ENCODE results near the gene HDAC4.

HDAC4 gene

DNA sequence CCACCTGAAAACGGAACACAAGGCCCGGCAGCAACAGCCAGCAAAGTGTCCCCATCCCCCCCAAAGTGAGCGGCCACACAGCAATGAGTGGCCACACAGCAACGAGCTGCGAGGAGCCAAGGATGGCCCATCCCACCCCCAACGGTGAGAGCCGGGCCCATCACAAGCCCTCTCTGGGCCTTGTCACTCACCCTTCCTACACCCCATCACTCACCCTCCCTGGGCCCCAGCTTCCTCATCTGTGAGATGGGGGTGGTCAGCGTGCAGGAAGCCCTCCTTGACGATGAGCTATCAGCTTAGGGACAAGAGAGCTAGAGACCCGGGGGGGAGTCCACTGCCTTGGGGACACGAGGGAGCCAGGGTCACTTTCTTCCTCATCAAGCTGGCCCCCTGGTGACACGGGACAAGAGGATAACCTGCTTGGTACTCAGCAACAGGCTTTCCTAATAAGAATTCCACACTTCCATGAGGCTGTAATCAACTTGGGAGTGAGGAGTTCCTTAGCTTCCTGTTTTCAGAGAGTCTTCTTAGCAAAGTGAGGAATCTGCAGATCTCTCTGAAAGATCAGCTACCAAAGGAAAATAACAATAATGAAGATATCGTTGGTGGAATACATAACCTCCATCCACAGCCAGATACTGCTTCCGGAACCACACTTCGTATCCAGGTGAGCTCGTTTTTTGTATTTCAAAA lies 92.8 kb downstream of the HDAC4 start:
- Histone ChIP-seq H3K4me3 (replicated peaks; ENCODE audit: insufficient read depth, low read length) (no peak overlapping the region), H3K27me3 (ENCODE audit: insufficient read depth, poor library complexity, severe bottlenecking) (no peaks in the 10 kb centered on the region), H3K27ac (replicated peaks) (no peak overlapping the region)
- no peak for DNase-seq (ENCODE audit: low read depth in 1 of 2, low spot score in 1 of 2)
- TF ChIP-seq GABPA (IDR thresholded peaks at IDR 0.05; ENCODE audit: low read depth) (no peak), SPI1 (IDR thresholded peaks at IDR 0.05; ENCODE audit: borderline replicate concordance, low read depth) (no peak), POLR2AphosphoS5 (IDR thresholded peaks at IDR 0.05; ENCODE audit: low read depth) (no peak)
- TF ChIP-seq, protein P1, sequence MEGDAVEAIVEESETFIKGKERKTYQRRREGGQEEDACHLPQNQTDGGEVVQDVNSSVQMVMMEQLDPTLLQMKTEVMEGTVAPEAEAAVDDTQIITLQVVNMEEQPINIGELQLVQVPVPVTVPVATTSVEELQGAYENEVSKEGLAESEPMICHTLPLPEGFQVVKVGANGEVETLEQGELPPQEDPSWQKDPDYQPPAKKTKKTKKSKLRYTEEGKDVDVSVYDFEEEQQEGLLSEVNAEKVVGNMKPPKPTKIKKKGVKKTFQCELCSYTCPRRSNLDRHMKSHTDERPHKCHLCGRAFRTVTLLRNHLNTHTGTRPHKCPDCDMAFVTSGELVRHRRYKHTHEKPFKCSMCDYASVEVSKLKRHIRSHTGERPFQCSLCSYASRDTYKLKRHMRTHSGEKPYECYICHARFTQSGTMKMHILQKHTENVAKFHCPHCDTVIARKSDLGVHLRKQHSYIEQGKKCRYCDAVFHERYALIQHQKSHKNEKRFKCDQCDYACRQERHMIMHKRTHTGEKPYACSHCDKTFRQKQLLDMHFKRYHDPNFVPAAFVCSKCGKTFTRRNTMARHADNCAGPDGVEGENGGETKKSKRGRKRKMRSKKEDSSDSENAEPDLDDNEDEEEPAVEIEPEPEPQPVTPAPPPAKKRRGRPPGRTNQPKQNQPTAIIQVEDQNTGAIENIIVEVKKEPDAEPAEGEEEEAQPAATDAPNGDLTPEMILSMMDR (IDR thresholded peaks at IDR 0.05; ENCODE audit: insufficient read depth, low read length): no peak
- TF ChIP-seq, protein P2, sequence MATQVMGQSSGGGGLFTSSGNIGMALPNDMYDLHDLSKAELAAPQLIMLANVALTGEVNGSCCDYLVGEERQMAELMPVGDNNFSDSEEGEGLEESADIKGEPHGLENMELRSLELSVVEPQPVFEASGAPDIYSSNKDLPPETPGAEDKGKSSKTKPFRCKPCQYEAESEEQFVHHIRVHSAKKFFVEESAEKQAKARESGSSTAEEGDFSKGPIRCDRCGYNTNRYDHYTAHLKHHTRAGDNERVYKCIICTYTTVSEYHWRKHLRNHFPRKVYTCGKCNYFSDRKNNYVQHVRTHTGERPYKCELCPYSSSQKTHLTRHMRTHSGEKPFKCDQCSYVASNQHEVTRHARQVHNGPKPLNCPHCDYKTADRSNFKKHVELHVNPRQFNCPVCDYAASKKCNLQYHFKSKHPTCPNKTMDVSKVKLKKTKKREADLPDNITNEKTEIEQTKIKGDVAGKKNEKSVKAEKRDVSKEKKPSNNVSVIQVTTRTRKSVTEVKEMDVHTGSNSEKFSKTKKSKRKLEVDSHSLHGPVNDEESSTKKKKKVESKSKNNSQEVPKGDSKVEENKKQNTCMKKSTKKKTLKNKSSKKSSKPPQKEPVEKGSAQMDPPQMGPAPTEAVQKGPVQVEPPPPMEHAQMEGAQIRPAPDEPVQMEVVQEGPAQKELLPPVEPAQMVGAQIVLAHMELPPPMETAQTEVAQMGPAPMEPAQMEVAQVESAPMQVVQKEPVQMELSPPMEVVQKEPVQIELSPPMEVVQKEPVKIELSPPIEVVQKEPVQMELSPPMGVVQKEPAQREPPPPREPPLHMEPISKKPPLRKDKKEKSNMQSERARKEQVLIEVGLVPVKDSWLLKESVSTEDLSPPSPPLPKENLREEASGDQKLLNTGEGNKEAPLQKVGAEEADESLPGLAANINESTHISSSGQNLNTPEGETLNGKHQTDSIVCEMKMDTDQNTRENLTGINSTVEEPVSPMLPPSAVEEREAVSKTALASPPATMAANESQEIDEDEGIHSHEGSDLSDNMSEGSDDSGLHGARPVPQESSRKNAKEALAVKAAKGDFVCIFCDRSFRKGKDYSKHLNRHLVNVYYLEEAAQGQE (IDR thresholded peaks at IDR 0.05; ENCODE audit: insufficient replicate concordance, low read depth): no peak

DNA sequence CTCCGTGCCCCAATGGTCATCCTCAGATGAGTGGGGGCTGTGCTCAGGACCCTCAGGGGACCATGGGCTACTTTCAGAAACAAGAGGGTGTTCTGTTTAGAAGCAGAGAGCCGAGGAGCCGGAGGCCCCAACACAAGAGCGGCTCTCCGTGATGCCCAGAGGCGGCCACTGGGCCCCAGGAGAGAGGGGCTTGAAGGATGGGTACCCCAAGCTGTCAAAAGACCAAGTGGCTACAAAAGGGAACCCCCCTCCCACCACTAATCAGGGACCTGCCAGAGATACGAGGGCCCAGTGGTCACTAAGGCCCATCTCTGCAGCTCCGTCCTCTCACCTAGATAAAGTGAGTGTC lies 93.6 kb downstream of the HDAC4 start:
- no peak for DNase-seq (ENCODE audit: low read depth in 1 of 2, low spot score in 1 of 2)
- TF ChIP-seq, protein P2 (IDR thresholded peaks at IDR 0.05; ENCODE audit: insufficient replicate concordance, low read depth): no peak
- no peak for TF ChIP-seq GABPA (IDR thresholded peaks at IDR 0.05; ENCODE audit: low read depth)
- no peaks in the 10 kb centered on the region for H3K27me3 ChIP-seq (ENCODE audit: insufficient read depth, poor library complexity, severe bottlenecking)
- no peak overlapping the region for H3K4me3 ChIP-seq (replicated peaks; ENCODE audit: insufficient read depth, low read length)
- H3K27ac ChIP-seq (replicated peaks): no peak overlapping the region

DNA sequence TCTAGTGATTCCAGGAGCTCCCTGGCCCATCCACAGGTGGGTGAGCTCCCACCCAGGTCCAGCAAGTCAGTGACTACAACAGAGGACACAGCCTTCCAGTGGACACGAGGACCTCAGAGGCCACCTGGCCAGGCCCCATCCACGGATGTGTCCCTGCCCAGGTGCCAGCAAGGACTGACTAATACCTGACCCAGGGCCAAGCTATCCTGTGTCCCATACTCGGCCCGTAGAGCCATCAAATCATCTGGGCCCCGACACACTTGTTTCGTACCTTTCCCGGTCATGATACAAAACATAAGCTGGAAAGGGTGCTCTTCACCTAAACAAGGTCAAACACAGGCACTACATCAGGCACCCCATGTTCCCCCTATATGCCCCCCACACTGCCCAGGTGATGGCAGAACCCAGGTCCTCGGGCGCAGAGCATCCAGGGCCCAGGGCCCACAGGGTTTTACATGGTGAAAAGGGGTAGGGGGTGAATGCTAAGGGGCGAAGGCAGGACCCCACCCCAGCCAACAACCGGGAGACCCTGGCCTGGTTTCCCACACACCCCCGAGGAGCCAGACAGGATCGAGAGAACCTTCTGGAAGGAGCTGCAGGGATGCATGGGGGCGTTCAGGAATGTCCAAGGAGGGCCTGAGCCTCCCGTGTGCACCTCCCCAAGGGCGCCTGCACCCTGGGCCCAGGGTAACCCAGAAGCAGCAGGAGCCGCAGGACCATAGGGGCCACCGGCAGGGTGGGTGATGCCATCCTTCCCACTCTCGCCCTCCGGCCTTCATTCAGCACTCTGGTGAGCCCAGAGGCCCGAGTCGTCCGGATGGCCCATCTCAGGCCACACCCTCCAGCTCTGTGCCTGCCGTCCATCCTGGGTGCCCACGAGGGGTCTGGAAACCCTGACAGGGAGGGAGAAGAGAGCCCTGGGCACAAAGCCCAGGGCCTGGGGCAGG lies 94.3 kb downstream of the HDAC4 start:
- DNase-seq (ENCODE audit: low read depth in 1 of 2, low spot score in 1 of 2): no peak
- TF ChIP-seq, protein P1 (IDR thresholded peaks at IDR 0.05; ENCODE audit: insufficient read depth, low read length): no peak
- TF ChIP-seq, protein P2 (IDR thresholded peaks at IDR 0.05; ENCODE audit: insufficient replicate concordance, low read depth): no peak
- TF ChIP-seq SPI1 (IDR thresholded peaks at IDR 0.05; ENCODE audit: borderline replicate concordance, low read depth) (no peak), GABPA (IDR thresholded peaks at IDR 0.05; ENCODE audit: low read depth) (no peak), POLR2AphosphoS5 (IDR thresholded peaks at IDR 0.05; ENCODE audit: low read depth) (no peak)
- no peak overlapping the region for H3K27ac ChIP-seq (replicated peaks)
- no peak overlapping the region for H3K4me3 ChIP-seq (replicated peaks; ENCODE audit: insufficient read depth, low read length)
- no peaks in the 10 kb centered on the region for H3K27me3 ChIP-seq (ENCODE audit: insufficient read depth, poor library complexity, severe bottlenecking)

Measured in HL-60 (cell line).